Testis (tissue), 3 donors: Measurements from ENCODE around the gene PTMA. TPM values are rescaled to one million over a fixed set of nuclear protein-coding genes. Genes with fewer than 3 reads are reported as not detected.

Source experiments
- DNase-seq: peaks from one replicate; pipeline ENCODE4 v3.0.0-alpha.2; 2019
- H3K27ac ChIP-seq, 2 donors: fragments of 200-600 bp; sonication (generic); one replicate each; pipeline ENCODE4 v1.5.1; 2019
- H3K27me3 ChIP-seq: fragments of 200-600 bp; sonication (generic); one replicate; pipeline ENCODE4 v1.5.1; 2019
- H3K36me3 ChIP-seq: fragments of 200-600 bp; sonication (generic); one replicate; pipeline ENCODE4 v1.5.1; 2017; ENCODE audit warnings: low read depth; ENCODE audit errors: missing control alignments
- H3K4me1 ChIP-seq: fragments of 200-600 bp; sonication (generic); one replicate; pipeline ENCODE4 v1.5.1; 2019
- H3K4me3 ChIP-seq, 2 donors: fragments of 200-600 bp; sonication (generic); one replicate each; pipeline ENCODE4 v1.5.1; 2017 to 2019
- H3K9me3 ChIP-seq: fragments of 200-600 bp; sonication (generic); one replicate; pipeline ENCODE4 v1.5.1; 2017
- CTCF ChIP-seq, 3 experiments: fragments of 450-650 bp in 2 of 3; fragments of 200-600 bp in 1 of 3; sonication (generic) in 1 of 3; IDR thresholded peaks; one replicate each; pipeline ENCODE4 v1.5.1; 2016 to 2019; ENCODE audit warnings: antibody characterized with exemption in 3 of 3, mild to moderate bottlenecking in 2 of 3, moderate library complexity in 1 of 3
- POLR2A ChIP-seq: fragments of 450-650 bp; IDR thresholded peaks from one replicate; pipeline ENCODE4 v1.6.1; 2017; ENCODE audit warnings: antibody characterized with exemption, mild to moderate bottlenecking, moderate library complexity
- WGBS, 2 donors: methylation state at CpG; one replicate each; pipeline ENCODE4 v1.1.5; 2018; 5-methylcytosine and 5-hydroxymethylcytosine counted together
- intact Hi-C: fragments of 100-400 bp; cut with DNase I; formaldehyde crosslinking; loops from one replicate; pipeline ENCODE4 v1.15.1; 2023; ENCODE audit warnings: low total_unique reads
- polyA plus RNA-seq: library from polyadenylated mRNA; stranded (reverse); fragments of 350-450 nt; fragmentation: Illumina TruSeq; extraction: RNeasy Lipid Tissue Mini Kit (QIAGEN cat#74804); gene quantifications from one replicate; pipeline ENCODE4 v1.2.3, GENCODE V29; 2014; ENCODE audit warnings: low read depth, low replicate concordance; ENCODE audit not compliant: insufficient read depth
- total RNA-seq, 2 donors: library from RNA; depleted of rRNA; stranded (reverse); fragments of >200 nt; gene quantifications; one replicate each; pipeline ENCODE4 v1.2.3, GENCODE V29; 2016

The PTMA gene
- total and polyA plus RNA-seq, 3 donors from 2014 or later = 278 to 583 (median 311) TPM

DNA sequence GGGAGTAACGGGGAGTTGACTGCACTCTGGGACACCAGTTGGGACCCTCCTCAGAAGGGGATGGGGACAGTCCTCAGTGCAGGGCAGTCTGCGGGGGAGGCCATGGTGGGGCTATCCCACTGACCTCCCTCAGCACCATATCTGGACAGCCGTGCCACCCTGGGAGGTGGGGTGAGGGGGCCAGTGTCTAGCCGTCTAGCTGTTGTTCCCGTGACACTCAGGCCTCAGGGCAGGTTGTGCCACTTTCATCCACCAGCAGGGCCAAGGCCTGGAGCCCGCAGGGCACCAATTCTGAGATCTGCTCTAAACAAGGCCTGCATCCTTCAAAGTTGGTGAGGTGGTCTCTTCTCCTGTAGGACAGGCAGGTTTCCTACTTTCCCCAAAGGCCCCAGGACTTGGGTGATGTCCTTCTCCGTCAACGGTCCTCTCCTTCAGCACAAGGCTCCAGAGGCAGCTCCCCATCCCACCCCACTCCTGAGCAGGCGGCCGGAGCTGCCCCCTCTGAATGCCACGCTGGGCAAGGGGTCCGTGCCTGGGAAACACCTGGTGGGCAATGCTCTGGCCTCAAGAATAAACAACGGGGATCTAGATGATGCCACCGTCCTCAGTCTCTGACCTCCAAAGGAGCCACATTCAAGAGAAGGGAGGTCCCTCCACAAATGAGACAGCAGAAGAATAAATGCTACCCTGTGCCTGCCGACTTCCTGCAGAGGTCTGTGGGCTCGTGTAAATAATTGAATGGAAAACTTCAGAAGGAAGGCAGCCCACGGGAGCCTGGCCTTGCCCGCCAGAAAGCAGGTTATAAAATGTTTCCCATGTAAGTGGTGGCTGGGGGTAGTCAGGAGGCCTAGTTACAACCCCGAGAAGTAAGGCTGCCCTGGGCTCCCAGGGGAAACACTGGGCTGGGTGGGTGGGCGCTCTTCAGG lies 42.8 kb upstream of the PTMA start:
- peaks cover 10% of the 10 kb centered on the region for H3K4me1 ChIP-seq
- H3K4me3 ChIP-seq = peak overlapping the region; percentile 36 to 50
- no peaks in the 10 kb centered on the region for H3K27me3 ChIP-seq
- no peak for DNase-seq
- TF ChIP-seq CTCF (IDR thresholded peaks at IDR 0.05) = no peak
- TF ChIP-seq POLR2A = no peak
- H3K9me3 ChIP-seq = no peaks in the 10 kb centered on the region
- peak overlapping the region; percentile 86 to 88 for H3K27ac ChIP-seq
- intact Hi-C loops = loop anchor here (2.0 kb wide), 1 partner anchor 53 kb away; no protein-coding TSS in a partner anchor
- 66 to 77% methylated on average over 9 to 20 of the region's 20 CpGs for WGBS, 2 donors
- H3K36me3 ChIP-seq = no peaks in the 10 kb centered on the region

DNA sequence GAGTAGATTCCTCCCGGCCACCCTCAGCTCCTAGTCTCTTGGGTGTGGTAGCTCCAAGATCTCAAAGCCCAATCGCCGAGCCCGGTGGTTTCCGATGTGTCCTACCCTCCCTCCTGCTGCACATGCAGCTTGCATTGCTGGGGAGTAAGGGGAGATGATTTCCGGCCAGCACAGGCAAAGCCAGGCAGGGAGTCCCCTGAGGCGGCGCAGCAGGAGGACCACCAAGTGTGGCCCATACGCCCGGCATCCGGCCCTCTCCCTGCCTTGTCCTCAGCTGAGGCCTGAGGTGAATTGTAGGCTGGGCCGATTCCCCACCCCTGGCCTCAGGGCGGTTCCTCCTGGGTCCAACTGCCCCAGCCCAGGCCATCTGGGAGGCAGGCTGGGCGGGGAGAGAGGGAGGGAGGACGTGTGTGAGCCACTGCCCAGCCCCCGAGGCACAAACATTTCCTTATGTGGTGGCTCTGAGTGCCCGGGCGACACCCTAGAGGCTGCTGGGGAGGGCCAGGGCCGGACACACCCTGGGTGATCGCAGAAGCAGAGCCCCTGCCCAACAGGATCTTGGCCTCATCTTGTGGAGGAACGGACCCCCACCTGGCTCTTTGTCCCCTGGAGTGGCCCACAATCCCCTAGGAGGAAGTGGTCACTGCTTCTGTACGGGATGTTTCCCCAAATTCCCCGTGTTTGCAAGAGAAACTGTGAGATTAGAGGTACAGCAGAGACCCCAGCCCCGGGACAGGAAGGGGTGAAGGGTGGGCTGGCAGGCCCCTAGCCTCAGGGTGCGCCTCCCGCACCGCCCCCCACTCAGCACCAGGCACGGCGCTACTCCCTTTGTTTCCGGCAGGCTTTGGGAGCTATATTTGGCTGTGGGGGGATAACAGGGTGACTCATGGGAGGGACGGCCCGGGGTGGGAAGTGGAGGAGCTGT lies 41.9 kb upstream of the PTMA start:
- no peaks in the 10 kb centered on the region for H3K36me3 ChIP-seq
- peak; percentile 28 for TF ChIP-seq POLR2A
- TF ChIP-seq CTCF (IDR thresholded peaks at IDR 0.05) = peak in 1 of 3 experiments; percentile 28
- intact Hi-C loops = loop anchor here (2.0 kb wide), 1 partner anchor 54 kb away; no protein-coding TSS in a partner anchor
- H3K4me3 ChIP-seq = peak overlapping the region; percentile 36 to 50
- DNase-seq = peak; percentile 87
- peaks cover 13% of the 10 kb centered on the region for H3K4me1 ChIP-seq
- peak overlapping the region; percentile 86 to 88 for H3K27ac ChIP-seq
- H3K27me3 ChIP-seq = no peaks in the 10 kb centered on the region
- H3K9me3 ChIP-seq = no peaks in the 10 kb centered on the region
- 28 to 31% methylated on average over 21 to 28 of the region's 32 CpGs for WGBS, 2 donors

GRCh38 chr2:231667096-231667427 lies 41.3 kb upstream of the PTMA start:
- WGBS, 2 donors = 35 to 50% methylated on average over 11 of the region's 11 CpGs
- no peaks in the 10 kb centered on the region for H3K9me3 ChIP-seq
- intact Hi-C loops = loop anchor here (2.0 kb wide), 1 partner anchor 54 kb away; no protein-coding TSS in a partner anchor
- H3K36me3 ChIP-seq = no peaks in the 10 kb centered on the region
- peak overlapping the region; percentile 36 to 50 for H3K4me3 ChIP-seq
- DNase-seq = no peak
- peaks cover 18% of the 10 kb centered on the region for H3K4me1 ChIP-seq
- peak overlapping the region; percentile 86 to 88 for H3K27ac ChIP-seq
- TF ChIP-seq POLR2A (no peak), CTCF (IDR thresholded peaks at IDR 0.05) (no peak)
- H3K27me3 ChIP-seq = no peaks in the 10 kb centered on the region

DNA sequence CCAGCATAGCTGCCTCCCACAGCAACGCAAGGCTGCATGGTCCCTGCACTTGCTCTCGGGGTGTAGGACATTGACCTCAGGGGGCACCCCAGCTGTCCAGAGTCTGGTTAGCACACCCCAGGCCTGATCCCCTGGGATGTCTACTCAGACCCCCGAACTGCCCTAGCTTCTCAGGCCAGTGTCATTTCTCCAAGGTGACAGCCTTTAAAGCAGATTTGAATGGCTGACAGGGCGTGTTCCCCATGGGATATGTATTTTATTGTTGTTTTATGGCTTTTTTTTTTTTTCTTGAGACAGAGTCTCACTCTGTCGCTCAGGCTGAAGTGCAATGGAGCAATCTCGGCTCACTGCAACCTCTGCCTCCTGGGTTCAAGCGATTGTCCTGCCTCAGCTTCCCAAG lies 40.8 kb upstream of the PTMA start:
- Histone ChIP-seq H3K27me3 (no peaks in the 10 kb centered on the region), H3K4me1 (peaks cover 22% of the 10 kb centered on the region), H3K9me3 (no peaks in the 10 kb centered on the region), H3K36me3 (no peaks in the 10 kb centered on the region), H3K4me3 (no peak overlapping the region), H3K27ac (peak overlapping the region; percentile 86 to 88)
- no peak for DNase-seq
- TF ChIP-seq POLR2A = no peak
- TF ChIP-seq CTCF (IDR thresholded peaks at IDR 0.05) = no peak
- WGBS, 2 donors = 76 to 84% methylated on average over 7 of the region's 7 CpGs
- intact Hi-C loops = loop anchor here (2.0 kb wide), 1 partner anchor 55 kb away; no protein-coding TSS in a partner anchor
